Stimulated activated CD8-positive, alpha-beta memory T cell treated with anti-CD3 and anti-CD28 coated beads, Interleukin-2, amount 100 ng/mL, for 48 hours (primary cell): ENCODE data around the gene NEURL4.
"Not testable (repeated sequence)": the region's sequence is repeated elsewhere in the genome, so short reads cannot be mapped to it uniquely, and the experiment has no call there.

Experiments
- DNase-seq, 2 donors: peaks; one replicate each; pipeline ENCODE4 v3.0.0-alpha.2; 2020; ENCODE audit warnings: low read depth in 2 of 2

NEURL4 gene

DNA sequence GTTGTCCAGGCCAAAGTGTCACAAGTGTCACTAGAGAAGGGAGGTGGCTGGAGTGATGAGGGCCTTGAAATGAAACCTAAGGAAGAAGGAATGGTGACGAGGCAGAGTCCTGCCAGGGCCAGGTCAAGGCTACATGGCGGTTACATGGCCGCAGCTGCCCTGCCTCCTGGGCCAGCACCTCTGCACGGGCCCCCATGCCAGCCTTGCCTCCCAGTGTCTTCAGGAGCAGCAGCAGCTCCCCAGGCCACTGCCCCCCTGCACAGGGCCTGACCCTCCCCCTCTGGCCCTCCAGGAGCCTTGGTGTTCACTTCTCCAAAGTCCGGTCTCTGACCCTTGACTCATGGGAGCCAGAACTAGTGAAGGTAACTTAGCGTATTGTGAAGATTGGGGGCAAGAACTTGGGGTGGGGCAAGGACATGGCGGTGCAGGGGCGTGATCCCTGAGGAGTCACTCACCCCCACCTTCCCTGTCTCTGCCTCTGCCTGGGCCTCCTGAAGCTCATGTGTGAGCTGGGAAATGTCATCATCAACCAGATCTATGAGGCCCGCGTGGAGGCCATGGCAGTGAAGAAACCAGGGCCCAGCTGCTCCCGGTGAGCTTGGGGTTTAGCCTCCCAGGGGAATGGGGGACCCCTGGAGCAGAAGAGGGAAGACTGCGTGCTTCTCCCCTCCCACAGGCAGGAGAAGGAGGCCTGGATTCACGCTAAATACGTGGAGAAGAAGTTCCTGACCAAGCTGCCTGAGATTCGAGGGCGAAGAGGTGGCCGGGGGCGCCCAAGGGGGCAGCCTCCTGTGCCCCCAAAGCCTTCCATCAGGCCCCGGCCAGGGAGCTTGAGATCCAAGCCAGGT, 18.7 kb upstream of the NEURL4 start:
- DNase-seq, result no peak

DNA sequence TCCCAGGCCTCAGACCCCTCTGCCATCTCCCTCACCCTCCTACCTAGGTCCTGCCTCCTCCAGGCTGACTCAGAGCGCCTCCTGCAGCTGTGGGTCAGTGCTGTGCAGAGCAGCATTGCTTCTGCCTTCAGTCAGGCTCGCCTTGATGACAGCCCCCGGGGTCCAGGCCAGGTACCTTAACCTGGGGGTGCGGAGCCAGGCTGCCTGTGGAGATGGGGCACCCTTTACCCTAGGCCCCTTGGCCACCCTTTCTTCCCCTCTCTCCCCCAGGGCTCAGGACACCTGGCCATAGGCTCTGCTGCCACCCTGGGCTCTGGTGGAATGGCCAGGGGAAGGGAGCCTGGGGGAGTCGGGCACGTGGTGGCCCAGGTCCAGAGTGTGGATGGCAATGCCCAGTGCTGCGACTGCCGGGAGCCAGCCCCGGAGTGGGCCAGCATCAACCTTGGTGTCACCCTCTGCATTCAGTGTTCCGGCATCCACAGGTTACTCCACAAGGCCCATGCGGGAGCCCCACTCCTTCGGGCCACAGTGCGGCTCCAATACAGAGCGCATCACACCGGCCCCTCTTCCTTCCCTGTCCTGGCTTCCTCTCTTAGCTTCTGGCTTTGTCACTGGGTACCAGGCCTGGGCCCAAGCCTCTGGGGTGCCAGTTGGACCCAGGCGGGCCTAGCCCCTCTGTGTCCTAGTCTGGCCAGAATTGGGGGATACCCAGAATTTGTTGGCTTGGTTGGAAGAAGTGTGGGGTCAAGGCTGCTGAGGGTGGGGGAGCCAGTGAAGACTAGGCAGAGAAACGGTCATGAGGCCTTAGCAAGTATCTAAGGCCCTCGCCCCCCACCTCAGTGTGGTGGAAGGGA, 17.9 kb upstream of the NEURL4 start:
- DNase-seq, result no peak

DNA sequence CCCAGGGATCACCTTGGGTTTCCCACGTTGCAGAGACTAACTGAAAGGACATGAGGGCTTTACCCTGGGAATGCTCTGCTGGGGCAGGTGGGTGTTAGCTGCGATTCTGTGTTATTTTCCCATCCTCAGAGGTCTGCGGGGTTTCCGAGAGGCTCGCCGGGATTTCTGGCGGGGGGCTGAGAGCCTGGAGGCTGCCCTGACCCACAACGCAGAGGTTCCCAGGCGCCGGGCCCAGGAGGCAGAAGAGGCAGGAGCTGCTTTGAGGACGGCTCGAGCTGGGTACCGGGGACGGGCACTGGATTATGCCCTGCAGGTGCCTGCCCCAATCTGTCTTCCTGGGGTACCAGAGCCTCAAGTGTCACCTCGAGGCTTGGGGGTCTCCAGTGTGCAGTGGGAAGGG, 14.1 kb upstream of the NEURL4 start:
- DNase-seq, result no peak

DNA sequence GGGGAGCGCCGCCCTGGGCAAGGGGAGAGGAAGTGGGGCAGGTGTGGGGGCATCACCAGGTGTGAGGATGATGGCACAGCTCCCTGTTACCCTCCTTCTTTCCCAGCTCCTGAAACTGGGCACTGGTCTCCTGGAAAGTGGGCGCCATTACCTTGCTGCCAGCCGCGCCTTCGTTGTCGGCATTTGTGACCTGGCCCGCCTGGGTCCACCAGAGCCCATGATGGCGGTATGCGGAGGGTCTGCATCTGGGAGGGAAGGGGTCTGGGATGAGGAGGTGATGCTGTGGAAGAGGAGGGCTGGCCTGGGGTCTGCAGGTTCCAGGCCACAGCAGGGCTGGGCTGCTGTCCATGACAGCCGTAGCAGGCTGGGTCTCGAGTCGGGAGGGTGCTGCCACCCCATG, 12.7 kb upstream of the NEURL4 start:
- no peak for DNase-seq

DNA sequence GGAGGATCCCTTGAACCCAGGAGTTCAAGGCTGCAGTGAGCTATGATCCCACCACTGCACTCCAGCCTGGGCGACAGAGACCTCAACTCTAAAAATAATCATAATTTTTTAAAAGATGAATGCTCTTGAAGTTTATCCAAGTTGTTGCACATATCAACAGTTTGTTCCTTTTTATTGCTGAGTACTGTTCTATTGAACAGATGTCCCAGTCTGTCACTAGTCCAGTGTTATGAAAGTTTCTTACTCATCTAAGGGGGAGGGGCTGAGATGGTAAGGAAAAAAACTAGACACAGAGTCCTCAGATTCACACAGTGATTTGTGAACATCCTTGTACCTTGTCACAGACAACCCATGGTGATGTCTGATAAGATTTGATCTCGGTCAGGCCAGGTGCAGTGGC, 11.0 kb upstream of the NEURL4 start:
- no peak for DNase-seq

DNA sequence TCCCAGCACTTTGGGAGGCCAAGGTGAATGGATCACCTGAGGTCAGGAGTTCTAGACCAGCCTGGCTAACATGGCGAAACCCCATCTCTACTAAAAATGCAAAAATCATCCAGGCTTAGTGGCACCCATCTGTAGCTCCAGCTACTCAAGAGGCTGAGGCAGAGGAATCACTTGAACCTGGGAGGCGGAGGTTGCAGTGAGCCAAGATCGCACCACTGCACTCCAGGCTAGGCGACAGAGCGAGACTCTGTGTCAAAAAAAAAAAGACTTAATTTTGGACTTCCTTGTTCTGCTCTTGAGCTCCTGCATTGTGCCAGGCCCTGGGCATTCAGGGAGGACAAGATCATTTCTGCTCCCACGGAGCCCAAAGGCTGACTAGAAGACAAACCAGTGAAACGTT, 8.5 kb upstream of the NEURL4 start:
- DNase-seq, result not testable (repeated sequence)

DNA sequence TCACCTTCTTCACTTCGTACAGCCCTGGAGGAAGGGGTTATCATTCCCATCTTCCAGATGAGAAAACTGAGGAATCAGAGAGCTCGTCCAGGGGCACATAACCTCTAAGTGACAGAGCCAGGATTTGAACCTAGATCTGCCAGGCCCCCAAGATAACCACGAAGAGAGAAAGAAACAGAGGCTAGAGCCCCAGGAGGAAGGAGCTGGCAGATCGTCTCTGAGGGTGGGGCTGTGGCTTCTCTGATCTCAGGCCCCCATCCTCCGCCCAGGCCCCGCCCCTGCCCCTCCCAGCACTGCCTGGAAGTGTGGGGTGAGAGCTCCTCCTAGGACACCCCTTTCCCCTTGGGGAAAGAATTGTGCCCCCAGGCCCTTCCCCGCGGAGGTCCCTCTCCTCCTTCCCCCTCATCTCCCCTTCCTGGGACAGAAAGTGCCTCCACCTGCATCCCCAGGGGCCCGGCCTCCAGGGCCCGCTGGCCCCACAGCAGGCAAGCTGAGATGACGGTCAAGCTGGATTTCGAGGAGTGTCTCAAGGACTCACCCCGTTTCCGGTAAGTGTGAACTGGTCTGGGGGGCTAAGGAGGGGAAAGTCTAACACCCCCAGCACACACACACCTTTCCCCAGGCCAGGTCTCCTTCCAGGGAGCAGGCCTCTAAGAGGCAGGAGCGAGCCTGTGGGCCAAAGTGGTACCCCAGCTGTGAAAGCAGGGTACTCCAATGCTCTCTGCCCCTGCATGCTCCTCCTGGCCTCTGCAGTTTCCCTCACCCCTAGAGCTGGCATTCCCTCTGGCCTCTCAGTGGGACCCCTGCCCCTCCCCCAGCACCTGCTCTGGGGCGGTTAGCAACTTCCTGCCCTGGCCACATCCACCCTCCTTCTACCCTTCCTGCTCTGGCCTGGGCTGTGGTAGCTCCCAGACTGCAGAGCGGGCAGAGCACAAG, 7.4 kb upstream of the NEURL4 start, which contains the start of gene ACAP1:
TSS of gene ACAP1 (plus strand) at position 290 of the 936 bp plus-strand sequence. CDS start at position 496, 206 bp downstream.
- peak; percentile 84 to 89 for DNase-seq

DNA sequence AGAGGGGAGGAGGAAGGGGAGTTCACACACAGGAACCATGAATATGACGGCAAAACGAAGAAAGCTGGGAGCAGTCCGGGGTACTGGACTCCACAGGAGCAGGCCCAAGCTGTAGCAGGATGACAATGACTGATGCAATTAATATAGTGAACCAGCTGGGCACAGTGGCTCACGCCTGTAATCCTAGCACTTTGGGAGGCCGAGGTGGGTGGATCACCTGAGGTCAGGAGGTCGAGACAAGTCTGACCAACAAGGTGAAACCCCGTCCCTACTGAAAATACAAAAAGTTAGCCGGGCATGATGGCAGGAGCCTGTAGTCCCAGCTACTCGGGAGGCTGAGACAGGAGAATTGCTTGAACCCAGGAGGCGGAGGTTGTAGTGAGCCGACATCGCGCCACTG, 6.6 kb upstream of the NEURL4 start:
- not testable (repeated sequence) for DNase-seq

DNA sequence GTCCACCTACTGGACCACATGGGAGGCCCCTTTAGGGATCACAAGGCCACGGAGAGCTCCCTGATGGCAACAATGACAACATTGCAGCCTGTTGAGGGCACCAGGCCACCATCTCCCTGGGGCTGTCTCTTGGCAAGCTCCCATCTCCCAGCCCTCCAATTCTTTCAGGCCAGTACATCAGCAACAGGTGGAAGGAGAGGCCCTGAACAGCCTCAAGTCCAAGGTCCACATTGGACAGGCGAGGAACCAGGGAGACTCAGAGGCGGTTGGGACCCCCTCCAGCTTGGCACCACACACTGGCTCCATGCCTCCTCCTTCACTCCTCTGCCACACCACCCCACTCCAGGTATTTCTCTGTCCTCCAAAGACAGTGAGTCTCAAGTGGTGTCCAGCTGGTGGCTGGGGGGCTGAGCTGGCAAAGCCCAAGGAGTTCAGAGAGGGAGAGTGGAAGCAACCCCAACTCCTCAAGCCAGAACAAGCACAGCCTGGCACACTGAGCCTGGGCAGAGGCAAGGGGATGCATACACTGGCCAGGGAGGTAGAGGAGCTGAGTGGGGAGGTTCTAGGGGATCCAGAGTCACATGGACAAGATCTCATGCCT, 5.9 kb upstream of the NEURL4 start:
- DNase-seq, result no peak

DNA sequence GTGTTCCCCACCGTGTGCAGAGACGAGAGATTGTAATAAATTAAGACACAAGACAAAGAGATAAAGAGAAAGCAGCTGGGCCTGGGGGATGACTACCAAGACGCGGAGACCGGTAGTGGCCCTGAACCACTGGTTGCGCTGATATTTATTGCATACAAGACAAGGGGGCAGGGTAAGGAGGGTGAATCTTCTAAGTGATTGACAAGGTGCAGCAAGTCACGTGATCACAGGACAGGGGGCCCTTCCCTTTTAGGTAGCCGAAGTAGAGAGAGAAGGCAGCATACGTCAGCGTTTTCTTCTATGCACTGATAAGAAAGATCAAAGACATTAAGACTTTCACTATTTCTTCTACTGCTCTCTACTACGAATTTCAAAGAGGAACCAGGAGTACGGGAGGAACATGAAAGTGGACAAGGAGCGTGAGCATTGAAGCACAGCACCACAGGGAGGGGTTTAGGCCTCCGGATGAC, 3.5 kb upstream of the NEURL4 start:
- DNase-seq, result not testable (repeated sequence)

DNA sequence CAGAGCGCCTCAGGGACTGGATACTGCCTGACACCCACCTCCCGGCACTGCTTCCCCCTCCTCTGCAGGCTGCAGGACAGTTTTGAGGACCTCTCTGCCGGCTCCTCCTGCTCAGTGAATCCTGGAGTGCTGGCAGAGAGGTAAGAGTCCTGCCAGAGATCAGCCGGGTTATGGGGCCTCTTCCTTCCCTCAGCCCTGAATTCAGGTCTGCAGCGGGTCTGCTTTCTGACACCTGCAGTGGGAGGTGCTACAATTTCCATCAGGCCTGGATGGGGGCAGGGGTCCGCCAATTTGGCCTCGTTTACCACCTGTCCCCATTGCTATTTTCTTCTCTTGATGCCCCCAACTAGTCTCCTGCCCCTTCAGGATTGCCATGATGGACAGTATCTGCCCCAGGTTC, 3.0 kb upstream of the NEURL4 start:
- no peak for DNase-seq

DNA sequence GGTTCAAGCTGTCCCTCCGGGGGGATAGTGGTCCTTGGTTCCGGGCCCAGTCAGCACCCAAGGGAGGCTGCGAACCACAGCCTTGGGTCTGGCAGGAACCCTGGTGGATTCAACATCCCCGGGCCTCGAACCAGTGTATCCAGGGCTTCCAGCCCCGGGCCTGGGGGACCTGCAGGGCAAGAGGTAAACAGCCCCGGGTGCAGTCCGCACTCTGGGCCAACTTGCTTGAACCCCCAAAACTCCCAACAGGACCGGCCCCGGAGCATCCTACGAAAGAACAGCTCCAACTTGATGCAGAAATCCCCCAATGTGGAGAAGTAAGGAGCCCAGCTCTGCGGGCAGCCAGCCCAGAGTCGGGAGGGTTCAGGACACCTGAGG, 1.5 kb upstream of the NEURL4 start:
- DNase-seq, result no peak

DNA sequence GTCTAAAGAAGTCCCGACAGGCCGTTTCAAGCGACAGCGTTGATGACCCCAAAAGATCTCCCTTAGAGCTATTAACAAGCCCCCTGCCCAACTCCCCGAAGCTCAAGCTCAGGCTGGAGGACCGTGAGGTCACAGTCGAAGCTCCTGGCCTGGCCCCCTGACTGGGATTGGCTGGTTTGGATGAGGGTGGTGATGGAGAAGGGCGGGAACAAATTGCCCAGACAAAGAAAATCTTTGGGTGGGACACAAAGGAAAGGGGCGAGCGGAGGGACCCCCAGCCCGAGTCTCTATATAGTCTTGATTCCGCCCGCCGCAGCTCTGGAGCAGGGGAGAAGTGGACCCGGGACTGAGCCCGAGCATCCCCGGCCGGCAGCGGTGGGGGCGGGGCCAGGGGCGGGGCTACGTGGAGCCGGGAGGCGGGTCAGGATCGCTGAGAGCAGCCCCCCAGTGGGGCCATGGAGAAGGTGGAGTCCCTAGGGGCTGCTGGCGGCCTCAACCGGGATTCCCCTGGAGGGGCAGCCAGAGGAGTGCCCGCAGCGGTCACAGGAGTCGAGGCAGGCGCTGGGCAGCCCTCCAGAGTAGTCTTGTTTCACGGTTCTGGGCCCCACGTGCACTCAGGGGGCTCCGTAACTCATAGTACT, 982 bp upstream of the NEURL4 start:
- peak; percentile 73 to 77 for DNase-seq

DNA sequence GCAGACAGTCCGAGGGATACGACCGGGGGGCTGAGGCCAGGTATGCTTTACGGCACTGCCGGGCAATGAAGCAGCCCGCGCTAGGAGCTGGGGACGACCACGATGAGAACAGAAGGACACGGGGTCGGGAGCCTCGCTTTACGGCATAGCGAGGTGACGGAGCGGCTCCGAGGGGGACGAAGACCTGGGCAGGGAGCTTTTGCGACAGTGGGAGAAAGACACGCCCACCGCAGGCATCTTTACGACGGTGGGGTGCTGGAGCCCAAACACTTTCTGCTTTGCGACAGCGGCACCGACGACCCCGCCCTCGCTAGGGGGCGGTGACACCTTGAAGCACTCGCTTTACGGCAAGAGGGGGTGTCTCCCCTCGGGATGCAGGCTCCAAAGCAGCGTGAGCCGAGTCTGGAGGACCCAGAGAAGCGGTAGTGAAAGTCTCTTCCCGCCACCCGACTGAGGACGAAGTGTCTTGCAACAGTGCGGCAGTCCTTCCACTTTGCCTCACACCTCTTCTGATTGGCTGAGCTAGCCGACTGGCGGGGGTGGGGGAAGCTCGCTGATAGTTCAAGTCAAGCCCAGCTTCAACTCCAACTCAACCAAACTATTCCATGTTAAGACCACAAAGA, 350 bp upstream of the NEURL4 start:
- DNase-seq, result peak; percentile 94

DNA sequence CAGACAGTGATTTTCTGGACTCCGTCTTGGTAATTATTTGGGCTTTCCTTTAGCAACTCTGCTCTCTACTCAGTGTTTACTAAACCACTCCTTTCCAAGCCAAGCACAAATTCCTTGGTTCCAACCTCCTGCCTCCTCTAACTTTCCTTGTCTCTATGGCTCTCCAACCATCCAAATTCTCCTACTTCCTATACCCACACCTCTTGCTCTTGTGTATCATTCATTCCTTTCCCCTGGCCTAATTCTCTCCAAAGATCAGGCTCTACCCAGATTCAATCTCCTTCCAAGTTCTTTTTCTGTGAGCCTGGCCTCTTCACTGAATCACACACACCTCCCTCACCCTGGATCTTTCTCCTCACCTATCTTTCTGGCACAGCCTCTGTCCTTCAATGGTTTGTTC, 1.1 kb downstream of the NEURL4 start:
- DNase-seq, result no peak

DNA sequence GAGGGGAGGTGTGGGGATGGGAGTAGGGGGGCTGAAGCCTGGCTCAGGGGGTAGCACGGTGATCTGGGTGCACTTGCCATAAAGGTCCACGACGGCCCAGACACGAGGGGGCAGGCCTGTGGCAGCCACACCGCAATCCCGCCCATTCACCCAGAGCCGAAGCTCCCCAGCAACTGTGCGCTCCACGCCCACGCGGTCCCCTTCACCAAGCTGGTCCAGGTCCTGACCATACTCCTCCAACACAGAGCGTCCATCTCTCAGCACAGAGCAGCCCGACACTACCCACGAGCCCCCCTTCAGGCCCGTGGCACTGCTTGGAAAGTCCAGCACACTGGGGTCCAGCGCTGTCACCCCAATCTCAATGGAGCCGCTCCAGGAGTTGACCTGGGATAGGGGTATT, 1.6 kb downstream of the NEURL4 start:
- no peak for DNase-seq

DNA sequence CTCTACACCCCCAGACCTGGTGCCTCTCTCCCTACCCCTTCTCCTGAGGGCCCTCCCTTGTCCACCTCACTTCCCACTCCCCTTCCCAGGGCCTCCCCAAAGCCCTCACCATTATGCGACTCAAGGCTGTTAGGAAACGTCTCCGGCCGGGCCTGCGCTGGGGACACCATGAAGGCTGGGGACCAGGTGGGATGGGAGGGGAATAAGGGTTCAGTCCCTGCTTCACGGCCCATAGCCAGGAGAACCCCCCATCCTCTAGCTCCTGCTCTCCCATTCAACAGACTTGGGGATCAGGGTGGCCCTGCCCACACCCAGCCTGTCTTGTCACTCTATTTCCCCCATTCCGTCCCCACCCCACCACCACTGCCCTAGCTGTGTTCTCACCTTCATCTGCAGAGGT, 2.1 kb downstream of the NEURL4 start:
- DNase-seq, result no peak

DNA sequence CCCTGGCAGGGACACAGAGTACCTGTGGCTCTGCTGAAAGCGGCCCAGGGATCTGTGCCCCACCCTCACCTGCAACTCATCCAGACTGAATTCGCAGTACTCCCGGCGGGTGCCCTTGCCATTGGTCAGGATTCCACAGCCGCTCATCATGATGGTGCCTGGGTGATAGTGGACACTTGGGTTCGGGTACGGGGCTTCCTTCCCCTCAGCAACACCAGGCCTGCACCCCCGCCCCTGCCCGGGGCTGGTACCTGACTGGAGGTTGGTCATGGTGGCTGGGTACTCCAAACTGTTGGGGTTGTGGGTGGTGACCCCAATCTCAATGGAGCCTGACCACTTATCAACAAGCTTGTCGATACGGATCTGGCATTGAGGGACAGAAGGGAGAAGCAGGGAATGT, 2.9 kb downstream of the NEURL4 start:
- no peak for DNase-seq

DNA sequence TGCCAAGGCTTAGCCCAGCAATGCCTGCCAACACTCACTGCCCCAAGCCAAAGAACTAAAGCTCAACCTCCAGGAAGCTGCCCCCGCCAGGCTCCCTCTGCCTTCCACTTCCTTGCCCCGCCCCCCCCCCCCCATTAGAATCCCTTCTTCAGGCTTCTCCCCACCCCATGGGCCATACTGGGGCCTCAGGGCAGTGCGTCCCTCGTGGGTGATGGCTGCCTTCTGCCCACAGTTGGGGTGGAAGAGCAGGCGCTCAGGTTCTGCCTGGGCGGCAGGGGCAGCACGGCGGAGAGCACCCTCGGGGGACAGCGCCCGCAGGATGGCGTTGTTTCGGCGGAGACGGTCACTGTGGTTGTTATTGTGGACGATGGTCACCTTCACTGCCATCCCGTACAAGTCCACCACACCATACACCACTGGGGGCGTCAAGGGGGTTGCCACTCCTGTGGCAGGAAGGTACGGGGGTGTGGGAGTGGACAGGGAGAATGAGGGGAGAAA, 4.1 kb downstream of the NEURL4 start:
- DNase-seq, result no peak

DNA sequence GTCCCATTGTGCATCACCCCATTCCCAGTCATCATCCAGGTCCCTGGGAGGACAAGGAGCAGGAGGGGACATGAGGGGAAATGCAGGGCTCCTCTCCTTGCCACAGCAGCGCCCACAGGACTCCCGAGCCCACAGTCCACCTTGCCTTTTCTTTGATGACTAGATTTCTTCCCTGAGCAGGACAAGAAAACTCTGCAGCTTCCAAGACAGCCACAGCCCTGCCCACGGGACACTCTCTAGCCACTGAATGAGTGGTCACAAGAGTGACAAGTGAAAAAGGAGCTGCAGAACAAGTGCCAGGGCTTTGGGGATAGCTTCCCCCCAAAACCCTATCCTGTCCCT, 4.7 kb downstream of the NEURL4 start:
- DNase-seq, result no peak
